Measurements from ENCODE around the gene TMEM63A. TPM values are rescaled to one million over a fixed set of nuclear protein-coding genes. Genes with fewer than 3 reads are reported as not detected.

TMEM63A gene
- total and polyA plus RNA-seq, 2 of the 13 experiments (the other 11 are each of a cell fraction or from before 2014, with no cell fraction given), result 23.9 to 53.3 TPM

GRCh38 chr1:225890346-225891228, 8.4 kb upstream of the TMEM63A start (continued):
- TF ChIP-seq ZBTB4 (CRISPR knock-in tag; IDR thresholded peaks at IDR 0.05; ENCODE audit: borderline replicate concordance) (no peak), BCL3 (CRISPR knock-in tag; IDR thresholded peaks at IDR 0.05) (no peak), CEBPZ (IDR thresholded peaks at IDR 0.05; ENCODE audit: low read length) (no peak), ZNF20 (CRISPR knock-in tag; IDR thresholded peaks at IDR 0.05) (no peak), MYPOP (CRISPR knock-in tag; IDR thresholded peaks at IDR 0.05) (no peak), KAT2B (IDR thresholded peaks at IDR 0.05; ENCODE audit: borderline replicate concordance, low read depth, low read length) (no peak), MEIS2 (CRISPR knock-in tag; IDR thresholded peaks at IDR 0.05) (no peak), CREB3 (CRISPR knock-in tag; IDR thresholded peaks at IDR 0.05) (no peak), TCF7 (IDR thresholded peaks at IDR 0.05; ENCODE audit: low read depth) (no peak), EED (CRISPR knock-in tag; IDR thresholded peaks at IDR 0.05) (no peak), USF2 (IDR thresholded peaks at IDR 0.05; ENCODE audit: low read depth, low read length) (no peak), USF2 (CRISPR knock-in tag; IDR thresholded peaks at IDR 0.05; ENCODE audit: borderline replicate concordance) (no peak), ZNF781 (CRISPR knock-in tag; IDR thresholded peaks at IDR 0.05; ENCODE audit: borderline replicate concordance, not compliant biosample characterization) (no peak), KAT8 (CRISPR knock-in tag; IDR thresholded peaks at IDR 0.05) (no peak), RFXANK (CRISPR knock-in tag; IDR thresholded peaks at IDR 0.05) (no peak)

All from HepG2 (cell line).